G401.6 (cell line): ENCODE measurements around the gene FCHSD1.

Experiments
- FAIRE-seq: peaks from 2 replicates; lab custom pipeline; 2012; peaks lifted over from hg19 to GRCh38; lab: Jason Lieb, UNC

The FCHSD1 gene

GRCh38 chr5:141672841-141673813, 21.9 kb upstream of the FCHSD1 start:
- no peak for FAIRE-seq

GRCh38 chr5:141672071-141672840, 21.0 kb upstream of the FCHSD1 start:
- no peak for FAIRE-seq

- no peak for FAIRE-seq
Measured at GRCh38 chr5:141669520-141669919, 18.3 kb upstream of the FCHSD1 start.

- no peak for FAIRE-seq
Measured at GRCh38 chr5:141668601-141669265, 17.5 kb upstream of the FCHSD1 start.

GRCh38 chr5:141665995-141666940, 15.1 kb upstream of the FCHSD1 start:
- FAIRE-seq = no peak

- no peak for FAIRE-seq
Measured at GRCh38 chr5:141664733-141665461, 13.7 kb upstream of the FCHSD1 start.

- no peak for FAIRE-seq
Measured at GRCh38 chr5:141663506-141663905, 12.3 kb upstream of the FCHSD1 start.

- no peak for FAIRE-seq
Measured at GRCh38 chr5:141662028-141662427, 10.8 kb upstream of the FCHSD1 start.

- no peak for FAIRE-seq
Measured at GRCh38 chr5:141657937-141658545, 6.8 kb upstream of the FCHSD1 start.

- FAIRE-seq = no peak
Measured at GRCh38 chr5:141657404-141657803, 6.2 kb upstream of the FCHSD1 start.

GRCh38 chr5:141656396-141656795, 5.2 kb upstream of the FCHSD1 start:
- no peak for FAIRE-seq

GRCh38 chr5:141655020-141655419, 3.8 kb upstream of the FCHSD1 start:
- no peak for FAIRE-seq

GRCh38 chr5:141654298-141654697, 3.1 kb upstream of the FCHSD1 start:
- no peak for FAIRE-seq

- FAIRE-seq = no peak
Measured at GRCh38 chr5:141651728-141652105, 499 bp upstream of the FCHSD1 start.

- no peak for FAIRE-seq
Measured at GRCh38 chr5:141649972-141650371, 1.2 kb downstream of the FCHSD1 start.

- no peak for FAIRE-seq
Measured at GRCh38 chr5:141649056-141649688, 2.0 kb downstream of the FCHSD1 start.

- FAIRE-seq = no peak
Measured at GRCh38 chr5:141647851-141648250, 3.4 kb downstream of the FCHSD1 start.

- no peak for FAIRE-seq
Measured at GRCh38 chr5:141647242-141647641, 4.0 kb downstream of the FCHSD1 start.

GRCh38 chr5:141646026-141646425, 5.2 kb downstream of the FCHSD1 start:
- FAIRE-seq = no peak
